Cortex of kidney (tissue), 1 donor: ENCODE data around the gene BAIAP3.

ENCODE experiments used
- DNase-seq: peaks from one replicate; lab custom pipeline; 2025; lab: John Stamatoyannopoulos, UW

The BAIAP3 gene

DNA sequence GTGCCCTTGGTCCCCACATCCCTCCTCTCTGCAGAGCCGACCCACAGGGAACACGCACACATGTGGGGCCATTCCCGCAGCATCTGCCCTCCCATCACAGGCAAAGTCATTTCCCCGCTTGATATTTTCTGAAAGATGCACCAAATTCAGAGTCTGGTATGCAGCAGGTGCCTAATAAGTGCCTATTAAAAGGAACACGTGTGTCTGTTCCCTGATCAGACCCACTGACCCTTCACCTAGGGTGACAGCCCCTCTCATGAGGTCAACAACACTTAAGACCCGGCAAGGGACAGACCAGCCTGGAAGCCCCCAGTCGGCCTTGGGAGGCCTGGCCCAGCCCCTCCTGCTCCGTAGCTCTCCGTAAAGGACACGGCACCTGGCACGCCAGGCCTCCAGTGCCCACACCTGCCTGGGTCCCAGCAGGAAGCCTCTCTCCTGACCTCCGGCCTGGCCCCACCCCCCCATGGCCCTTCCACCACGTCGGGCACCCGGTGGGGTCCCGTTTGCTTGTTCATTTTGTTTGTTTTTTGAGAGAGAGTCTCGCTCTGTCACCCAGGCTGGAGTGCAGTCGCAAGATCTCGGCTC, 61.0 kb downstream of the BAIAP3 start:
- no peak for DNase-seq

GRCh38 chr16:1395444-1396031, 62.1 kb downstream of the BAIAP3 start:
- no peak for DNase-seq

DNA sequence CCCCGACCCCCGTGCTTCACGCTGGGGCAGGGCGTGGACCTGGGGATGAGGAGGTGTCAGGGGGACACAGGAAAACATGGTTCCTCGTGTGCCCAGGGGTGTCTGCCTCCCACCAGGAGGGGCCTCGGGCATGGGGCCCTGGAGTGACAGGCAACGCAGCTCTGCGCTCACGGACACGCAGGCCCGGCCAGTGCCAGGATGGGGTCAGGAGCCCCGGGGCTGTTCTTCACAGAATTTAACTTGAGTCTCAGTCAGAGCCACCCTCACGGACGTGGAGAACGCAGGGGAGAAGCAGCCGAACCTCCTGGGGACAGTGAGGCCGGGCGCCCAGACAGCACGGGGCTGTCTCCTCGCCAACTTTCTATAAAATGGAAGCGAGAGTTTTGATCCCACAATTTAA, 64.3 kb downstream of the BAIAP3 start:
- no peak for DNase-seq

DNA sequence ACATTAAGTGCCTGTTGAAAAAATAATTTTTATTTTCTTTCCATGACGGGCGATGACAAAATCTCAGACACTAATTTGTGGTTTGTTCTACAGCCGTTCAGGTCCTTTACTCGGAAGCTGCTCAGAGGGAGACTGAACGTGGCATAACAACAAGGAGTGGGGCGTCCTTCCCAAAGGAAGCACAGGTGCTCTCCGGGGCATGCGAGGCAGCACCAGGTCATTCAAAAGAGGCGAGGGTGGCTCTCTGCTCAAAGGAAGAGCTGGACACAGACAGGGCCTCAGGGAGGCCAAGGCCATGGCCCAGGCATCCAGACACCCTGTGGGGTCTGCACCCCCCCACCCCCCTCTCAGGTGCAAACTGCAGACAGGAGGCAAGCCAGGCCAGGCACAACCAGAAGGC, 64.9 kb downstream of the BAIAP3 start:
- no peak for DNase-seq
